ENCODE results near the gene DMP1.

Gene DMP1, protein sequence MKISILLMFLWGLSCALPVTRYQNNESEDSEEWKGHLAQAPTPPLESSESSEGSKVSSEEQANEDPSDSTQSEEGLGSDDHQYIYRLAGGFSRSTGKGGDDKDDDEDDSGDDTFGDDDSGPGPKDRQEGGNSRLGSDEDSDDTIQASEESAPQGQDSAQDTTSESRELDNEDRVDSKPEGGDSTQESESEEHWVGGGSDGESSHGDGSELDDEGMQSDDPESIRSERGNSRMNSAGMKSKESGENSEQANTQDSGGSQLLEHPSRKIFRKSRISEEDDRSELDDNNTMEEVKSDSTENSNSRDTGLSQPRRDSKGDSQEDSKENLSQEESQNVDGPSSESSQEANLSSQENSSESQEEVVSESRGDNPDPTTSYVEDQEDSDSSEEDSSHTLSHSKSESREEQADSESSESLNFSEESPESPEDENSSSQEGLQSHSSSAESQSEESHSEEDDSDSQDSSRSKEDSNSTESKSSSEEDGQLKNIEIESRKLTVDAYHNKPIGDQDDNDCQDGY

DNA sequence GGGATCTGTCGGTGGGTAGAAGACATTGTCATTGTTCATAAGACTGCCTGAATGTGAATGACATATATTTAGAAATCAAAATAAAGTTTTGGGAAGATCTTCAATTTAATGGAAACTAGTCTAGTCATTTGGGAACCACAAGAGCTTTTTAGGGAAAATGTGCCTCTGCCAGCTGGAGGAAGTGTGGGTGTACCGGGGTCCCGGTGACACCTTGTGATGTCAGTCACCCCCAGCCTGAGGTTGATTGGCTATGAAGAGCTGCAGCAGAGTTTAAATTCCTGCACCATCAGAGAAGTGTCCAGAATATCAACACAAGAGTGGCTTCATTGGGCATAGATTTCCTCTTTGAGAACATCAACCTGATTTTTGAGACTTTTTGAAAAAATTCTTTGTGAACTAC, at the start of gene DMP1:
Gene DMP1 (plus strand): TSS at position 301 of the 400 bp plus-strand sequence. CDS start 6,213 bp downstream, outside the sequence.
- Mint-ChIP-seq H3K4me3 (no peak within 1 kb of the TSS), H3K36me3 (ENCODE audit: low read depth) (no peaks in the 10 kb centered on the region), H3K27me3 (peaks cover 5% of the 10 kb centered on the region), H3K4me1 (ENCODE audit: low read depth) (no peaks in the 10 kb centered on the region), H3K9me3 (no peaks in the 10 kb centered on the region), H3K27ac (no peak within 1 kb of the TSS)

- H3K27ac Mint-ChIP-seq = no peak overlapping the region
- H3K4me3 Mint-ChIP-seq = no peak overlapping the region
- H3K4me1 Mint-ChIP-seq (ENCODE audit: low read depth) = no peaks in the 10 kb centered on the region
- no peaks in the 10 kb centered on the region for H3K36me3 Mint-ChIP-seq (ENCODE audit: low read depth)
- H3K9me3 Mint-ChIP-seq = no peaks in the 10 kb centered on the region
- peaks cover 6% of the 10 kb centered on the region for H3K27me3 Mint-ChIP-seq
These were observed 48.7 kb upstream of the DMP1 start for GRCh38 chr4:87601361-87601760.

GRCh38 chr4:87608229-87608628, 41.9 kb upstream of the DMP1 start, which contains the start of gene DSPP:
Gene DSPP (plus strand): TSS chr4:87608529. CDS start chr4:87610909, 2,380 bp downstream.
- Mint-ChIP-seq H3K4me1 (ENCODE audit: low read depth) (no peaks in the 10 kb centered on the region), H3K4me3 (no peak within 1 kb of the TSS), H3K27ac (no peak within 1 kb of the TSS), H3K9me3 (no peaks in the 10 kb centered on the region), H3K36me3 (ENCODE audit: low read depth) (no peaks in the 10 kb centered on the region), H3K27me3 (peaks cover 3% of the 10 kb centered on the region)

- H3K9me3 Mint-ChIP-seq = no peaks in the 10 kb centered on the region
- no peak overlapping the region for H3K4me3 Mint-ChIP-seq
- H3K27ac Mint-ChIP-seq = no peak overlapping the region
- no peaks in the 10 kb centered on the region for H3K4me1 Mint-ChIP-seq (ENCODE audit: low read depth)
- no peaks in the 10 kb centered on the region for H3K36me3 Mint-ChIP-seq (ENCODE audit: low read depth)
- peaks cover 3% of the 10 kb centered on the region for H3K27me3 Mint-ChIP-seq
These were observed 35.7 kb upstream of the DMP1 start for GRCh38 chr4:87614292-87614890.

DNA sequence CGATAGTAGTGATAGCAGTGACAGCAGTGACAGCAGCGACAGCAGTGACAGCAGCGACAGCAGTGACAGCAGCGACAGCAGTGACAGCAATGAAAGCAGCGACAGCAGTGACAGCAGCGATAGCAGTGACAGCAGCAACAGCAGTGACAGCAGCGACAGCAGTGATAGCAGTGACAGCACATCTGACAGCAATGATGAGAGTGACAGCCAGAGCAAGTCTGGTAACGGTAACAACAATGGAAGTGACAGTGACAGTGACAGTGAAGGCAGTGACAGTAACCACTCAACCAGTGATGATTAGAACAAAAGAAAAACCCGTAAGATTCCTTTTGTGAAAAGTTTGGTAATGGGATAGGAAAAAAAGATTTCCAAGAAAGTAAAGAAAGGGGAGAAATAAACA, 33.8 kb upstream of the DMP1 start:
- Mint-ChIP-seq H3K27me3 (peaks cover 7% of the 10 kb centered on the region), H3K36me3 (ENCODE audit: low read depth) (no peaks in the 10 kb centered on the region), H3K4me1 (ENCODE audit: low read depth) (no peaks in the 10 kb centered on the region), H3K4me3 (no peak overlapping the region), H3K27ac (no peak overlapping the region), H3K9me3 (no peaks in the 10 kb centered on the region)

GRCh38 chr4:87620086-87620485, 30.0 kb upstream of the DMP1 start:
- no peaks in the 10 kb centered on the region for H3K36me3 Mint-ChIP-seq (ENCODE audit: low read depth)
- H3K4me3 Mint-ChIP-seq = no peak overlapping the region
- no peaks in the 10 kb centered on the region for H3K4me1 Mint-ChIP-seq (ENCODE audit: low read depth)
- H3K27ac Mint-ChIP-seq = no peak overlapping the region
- H3K9me3 Mint-ChIP-seq = no peaks in the 10 kb centered on the region
- peaks cover 10% of the 10 kb centered on the region for H3K27me3 Mint-ChIP-seq

- no peaks in the 10 kb centered on the region for H3K36me3 Mint-ChIP-seq (ENCODE audit: low read depth)
- H3K4me3 Mint-ChIP-seq = no peak overlapping the region
- peaks cover 10% of the 10 kb centered on the region for H3K27me3 Mint-ChIP-seq
- H3K27ac Mint-ChIP-seq = no peak overlapping the region
- H3K9me3 Mint-ChIP-seq = no peaks in the 10 kb centered on the region
- H3K4me1 Mint-ChIP-seq (ENCODE audit: low read depth) = no peaks in the 10 kb centered on the region
These were observed 29.6 kb upstream of the DMP1 start for GRCh38 chr4:87620491-87620890.

DNA sequence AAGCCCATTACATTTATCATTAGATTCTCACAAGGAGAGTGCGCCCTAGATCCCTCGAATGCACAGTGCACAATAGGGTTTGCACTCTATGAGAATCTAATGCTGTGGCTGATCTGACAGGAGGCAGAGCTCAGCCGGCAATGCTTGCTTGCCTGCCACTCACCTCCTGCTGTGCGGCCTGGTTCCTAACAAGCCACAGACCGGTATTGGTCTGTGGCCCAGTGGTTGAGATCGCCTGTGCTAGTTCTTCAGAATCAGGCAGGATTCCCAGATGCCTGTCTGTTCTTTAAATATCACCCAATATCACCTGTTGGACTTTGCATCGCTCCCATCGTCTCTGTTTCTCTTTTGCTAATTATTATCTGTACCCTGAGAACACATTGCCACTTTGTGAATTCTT, 27.8 kb upstream of the DMP1 start:
- no peaks in the 10 kb centered on the region for H3K4me1 Mint-ChIP-seq (ENCODE audit: low read depth)
- H3K27me3 Mint-ChIP-seq = peaks cover 10% of the 10 kb centered on the region
- H3K36me3 Mint-ChIP-seq (ENCODE audit: low read depth) = no peaks in the 10 kb centered on the region

DNA sequence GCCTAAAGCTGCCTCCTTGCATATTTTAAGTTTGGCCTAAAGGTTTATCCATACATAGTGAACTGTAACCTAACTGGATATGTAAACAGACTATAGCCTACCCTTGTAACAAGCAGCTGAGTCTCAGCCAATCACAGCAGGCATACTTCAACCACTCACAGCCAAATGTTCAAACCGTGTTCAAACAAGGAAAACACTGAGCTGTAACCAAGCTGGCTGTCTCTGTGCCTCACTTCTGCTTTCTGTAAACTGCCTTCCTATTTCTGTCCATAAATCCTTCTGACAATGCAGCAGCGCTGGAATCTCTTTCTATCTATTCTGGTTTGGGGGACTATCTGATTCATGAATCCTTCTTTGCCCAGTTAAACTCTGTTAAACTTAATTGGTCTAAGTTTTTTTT, 25.4 kb upstream of the DMP1 start:
- no peaks in the 10 kb centered on the region for H3K4me1 Mint-ChIP-seq (ENCODE audit: low read depth)
- no peaks in the 10 kb centered on the region for H3K9me3 Mint-ChIP-seq
- H3K4me3 Mint-ChIP-seq = no peak overlapping the region
- H3K27ac Mint-ChIP-seq = no peak overlapping the region
- H3K36me3 Mint-ChIP-seq (ENCODE audit: low read depth) = no peaks in the 10 kb centered on the region
- peaks cover 10% of the 10 kb centered on the region for H3K27me3 Mint-ChIP-seq

More for the DNA sequence above, 27.8 kb upstream of the DMP1 start:
- Mint-ChIP-seq H3K4me3 (no peak overlapping the region), H3K27ac (no peak overlapping the region), H3K9me3 (no peaks in the 10 kb centered on the region)

DNA sequence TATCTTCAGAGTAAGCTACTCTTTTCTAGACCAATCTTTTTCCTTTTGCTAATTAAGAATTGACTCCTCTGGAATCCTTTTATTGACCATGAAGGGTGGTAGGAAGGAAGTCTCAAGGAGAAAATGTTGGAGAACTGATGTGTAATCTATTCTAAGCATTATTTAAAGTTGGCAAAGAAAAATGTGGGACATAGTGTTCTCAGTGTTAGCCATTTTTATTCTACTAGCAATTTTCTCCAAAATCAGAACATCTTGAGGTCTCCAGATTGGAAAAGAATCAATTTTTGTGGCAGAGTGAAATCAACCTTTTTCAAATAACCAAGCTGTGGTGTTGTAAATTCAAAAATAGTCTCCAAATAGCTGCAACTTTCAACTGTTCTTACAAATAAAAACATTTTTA, 18.4 kb upstream of the DMP1 start:
- Mint-ChIP-seq H3K4me3 (no peak overlapping the region), H3K9me3 (no peaks in the 10 kb centered on the region), H3K27me3 (peaks cover 10% of the 10 kb centered on the region), H3K36me3 (ENCODE audit: low read depth) (no peaks in the 10 kb centered on the region), H3K27ac (no peak overlapping the region), H3K4me1 (ENCODE audit: low read depth) (no peaks in the 10 kb centered on the region)

DNA sequence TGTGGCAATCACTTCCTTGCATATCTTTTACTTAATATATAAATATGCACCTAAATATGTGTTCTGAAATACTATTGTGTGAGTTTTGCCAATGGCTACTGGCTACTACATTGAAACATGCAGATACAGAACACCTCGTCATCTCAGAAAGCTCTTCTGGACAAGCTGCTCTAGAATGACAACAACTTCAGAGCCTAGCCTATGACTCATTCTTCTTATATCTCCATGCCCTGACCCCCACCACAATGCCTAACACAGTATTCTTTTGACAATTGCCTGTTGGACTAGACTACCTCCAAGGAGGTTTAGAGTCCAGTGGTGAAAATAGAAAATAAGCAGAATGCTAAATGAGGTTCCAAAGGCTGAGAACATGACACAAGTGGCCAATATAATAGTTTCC, 17.6 kb upstream of the DMP1 start:
- no peak overlapping the region for H3K27ac Mint-ChIP-seq
- peaks cover 10% of the 10 kb centered on the region for H3K27me3 Mint-ChIP-seq
- no peaks in the 10 kb centered on the region for H3K4me1 Mint-ChIP-seq (ENCODE audit: low read depth)
- H3K36me3 Mint-ChIP-seq (ENCODE audit: low read depth) = no peaks in the 10 kb centered on the region
- H3K9me3 Mint-ChIP-seq = no peaks in the 10 kb centered on the region
- H3K4me3 Mint-ChIP-seq = no peak overlapping the region

DNA sequence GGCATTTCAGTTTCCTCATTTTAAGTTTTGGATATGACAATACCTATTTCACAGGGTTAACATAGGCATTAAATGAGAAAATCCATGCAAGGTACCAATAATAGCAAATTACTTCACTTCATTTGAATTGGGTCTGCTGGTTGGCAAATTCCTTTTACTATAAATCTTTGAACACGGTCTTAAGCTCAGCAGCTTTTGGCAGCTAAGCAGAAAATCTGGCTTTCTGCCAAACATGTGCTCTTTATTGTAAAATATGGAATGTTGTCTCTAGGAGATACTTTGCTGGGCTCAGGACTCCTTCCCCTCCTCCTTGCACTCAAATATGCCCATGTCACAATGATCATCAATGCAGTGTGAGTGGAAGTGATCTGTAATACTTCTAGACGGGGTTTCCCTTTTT, 16.8 kb upstream of the DMP1 start:
- H3K4me3 Mint-ChIP-seq = no peak overlapping the region
- no peaks in the 10 kb centered on the region for H3K36me3 Mint-ChIP-seq (ENCODE audit: low read depth)
- H3K27ac Mint-ChIP-seq = no peak overlapping the region
- H3K4me1 Mint-ChIP-seq (ENCODE audit: low read depth) = no peaks in the 10 kb centered on the region
- H3K9me3 Mint-ChIP-seq = no peaks in the 10 kb centered on the region
- peaks cover 10% of the 10 kb centered on the region for H3K27me3 Mint-ChIP-seq

GRCh38 chr4:87644286-87644685, 5.8 kb upstream of the DMP1 start:
- H3K27me3 Mint-ChIP-seq = no peaks in the 10 kb centered on the region
- no peaks in the 10 kb centered on the region for H3K9me3 Mint-ChIP-seq
- no peak overlapping the region for H3K4me3 Mint-ChIP-seq
- H3K4me1 Mint-ChIP-seq (ENCODE audit: low read depth) = no peaks in the 10 kb centered on the region
- no peak overlapping the region for H3K27ac Mint-ChIP-seq
- no peaks in the 10 kb centered on the region for H3K36me3 Mint-ChIP-seq (ENCODE audit: low read depth)

GRCh38 chr4:87650938-87651337, 858 bp downstream of the DMP1 start:
- Mint-ChIP-seq H3K9me3 (no peaks in the 10 kb centered on the region), H3K36me3 (ENCODE audit: low read depth) (no peaks in the 10 kb centered on the region), H3K4me3 (no peak overlapping the region), H3K27ac (no peak overlapping the region), H3K4me1 (ENCODE audit: low read depth) (no peaks in the 10 kb centered on the region), H3K27me3 (peaks cover 5% of the 10 kb centered on the region)

- Mint-ChIP-seq H3K27me3 (peaks cover 5% of the 10 kb centered on the region), H3K4me1 (ENCODE audit: low read depth) (no peaks in the 10 kb centered on the region), H3K4me3 (no peak overlapping the region), H3K9me3 (no peaks in the 10 kb centered on the region), H3K36me3 (ENCODE audit: low read depth) (no peaks in the 10 kb centered on the region), H3K27ac (no peak overlapping the region)
These were observed 1.9 kb downstream of the DMP1 start for GRCh38 chr4:87651941-87652340.

All from stimulated activated naive CD8-positive, alpha-beta T cell treated with anti-CD3 and anti-CD28 coated beads, Interleukin-15, Interleukin-2, amounts not matched to agents 100 ng/mL and 50 ng/mL, for 24 hours (primary cell).